Lower leg skin (tissue), 3 donors: Measurements from ENCODE around the gene MPEG1.

ENCODE experiments used
- CTCF ChIP-seq, 3 donors: fragments of 450-650 bp; IDR thresholded peaks; one replicate each; pipeline ENCODE4 v1.5.1; 2016; ENCODE audit warnings: antibody characterized with exemption in 3 of 3, mild to moderate bottlenecking in 3 of 3, moderate library complexity in 2 of 3
- POLR2A ChIP-seq, 2 donors: fragments of 450-650 bp; IDR thresholded peaks; one replicate each; pipeline ENCODE4 v1.6.1; 2016 to 2017; ENCODE audit warnings: antibody characterized with exemption in 2 of 2, mild to moderate bottlenecking in 1 of 2, moderate library complexity in 1 of 2

- TF ChIP-seq CTCF (IDR thresholded peaks at IDR 0.05) (no peak), POLR2A (IDR thresholded peaks at IDR 0.05) (no peak)
These were observed 36.8 kb upstream of the MPEG1 start for GRCh38 chr11:59249535-59249934.
